Urinary bladder (tissue), 4 donors: Measurements from ENCODE around the gene ELF3. TPM values are rescaled to one million over a fixed set of nuclear protein-coding genes. Genes with fewer than 3 reads are reported as not detected.

Source experiments
- DNase-seq: peaks from one replicate; pipeline ENCODE4 v3.0.0-alpha.2; 2015; ENCODE audit errors: extremely low spot score
- H3K27ac ChIP-seq: one replicate; pipeline ENCODE4 v1.5.1; 2013; ENCODE audit warnings: low read depth, mild to moderate bottlenecking, moderate library complexity
- H3K36me3 ChIP-seq: one replicate; pipeline ENCODE4 v1.6.1; 2013; ENCODE audit warnings: mild to moderate bottlenecking, moderate library complexity; ENCODE audit not compliant: insufficient read depth
- H3K4me1 ChIP-seq: one replicate; pipeline ENCODE4 v1.6.1; 2013; ENCODE audit warnings: mild to moderate bottlenecking, moderate library complexity; ENCODE audit not compliant: insufficient read depth
- H3K4me3 ChIP-seq: one replicate; pipeline ENCODE4 v1.5.1; 2013; ENCODE audit warnings: low read depth, low read length
- WGBS: extraction: QIAGEN DNeasy Blood & Tissue Kit; methylation state at CpG from one replicate; pipeline ENCODE4 v1.1.7; 2013; 5-methylcytosine and 5-hydroxymethylcytosine counted together
- polyA plus RNA-seq: library from polyadenylated mRNA; stranded (reverse); fragments of 200-250 nt; gene quantifications from one replicate; pipeline ENCODE4 v1.2.3, GENCODE V29; 2013
- total RNA-seq: library from RNA; depleted of rRNA; stranded (reverse); fragments of >200 nt; gene quantifications from one replicate; pipeline ENCODE4 v1.2.3, GENCODE V29; 2014
- donor health status: healthy with polysubstance abuse.
- donor health status: healthy.

Gene ELF3
- total and polyA plus RNA-seq, 2 donors, result 120 to 123 TPM

DNA sequence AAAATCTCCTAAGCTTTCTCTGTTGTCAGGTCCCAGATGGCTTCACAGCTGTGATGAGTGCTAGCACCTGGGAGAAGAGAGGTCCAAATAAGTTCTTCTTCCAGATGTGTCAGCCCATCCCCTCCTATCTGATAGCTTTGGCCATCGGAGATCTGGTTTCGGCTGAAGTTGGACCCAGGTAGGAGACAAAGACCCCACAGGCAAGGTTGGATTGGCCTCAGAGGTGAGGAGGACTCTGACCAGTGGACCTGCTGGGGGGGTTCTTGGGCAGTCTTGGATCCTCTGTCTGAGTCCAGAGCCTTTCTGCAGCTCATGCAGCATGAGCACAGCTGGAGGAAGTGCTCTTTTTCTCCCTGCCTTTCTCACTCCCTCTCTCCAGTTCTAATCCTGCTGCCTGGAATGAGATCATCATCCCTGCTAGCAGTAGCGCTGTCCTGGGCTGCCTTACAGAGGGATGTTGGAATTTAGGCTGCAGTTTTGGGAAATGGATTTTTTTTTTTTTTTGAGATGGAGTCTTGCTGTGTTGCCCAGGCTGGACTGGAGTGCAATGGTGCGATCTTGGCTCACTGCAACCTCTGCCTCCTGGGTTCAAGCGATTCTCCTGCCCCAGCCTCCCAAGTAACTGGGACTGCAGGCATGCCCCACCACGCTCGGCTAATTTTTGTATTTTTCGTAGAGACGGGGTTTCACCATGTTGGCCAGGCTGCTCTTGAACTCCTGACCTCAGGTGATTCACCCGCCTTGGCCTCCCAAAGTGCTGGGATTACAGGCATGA lies 20.8 kb upstream of the ELF3 start:
- Histone ChIP-seq H3K4me3 (no peak overlapping the region), H3K4me1 (no peaks in the 10 kb centered on the region), H3K36me3 (peaks cover 6% of the 10 kb centered on the region), H3K27ac (no peak overlapping the region)
- 96% methylated on average over 10 of the region's 10 CpGs for WGBS
- no peak for DNase-seq

DNA sequence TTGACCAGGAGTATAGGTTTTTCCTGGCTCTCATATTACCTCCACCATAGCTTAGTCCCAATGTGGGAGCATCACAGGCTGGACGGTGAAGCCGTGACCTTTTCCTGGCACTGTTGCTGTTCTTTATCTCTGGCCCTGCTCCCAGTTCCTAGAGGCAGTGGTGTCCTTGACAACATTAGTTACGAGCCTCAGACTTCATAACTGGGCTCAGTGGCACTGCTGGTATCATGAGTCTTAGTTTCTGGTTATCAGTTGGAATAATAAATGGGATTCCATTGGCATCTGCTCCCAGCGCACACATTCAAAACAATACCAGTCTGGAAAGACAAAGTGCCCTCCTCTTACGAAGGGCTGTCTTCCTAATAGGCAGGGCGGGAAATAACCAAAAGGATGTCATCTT lies 20.0 kb upstream of the ELF3 start:
- Histone ChIP-seq H3K4me3 (no peak overlapping the region), H3K27ac (no peak overlapping the region), H3K36me3 (peaks cover 6% of the 10 kb centered on the region), H3K4me1 (no peaks in the 10 kb centered on the region)
- 58% methylated on average over 6 of the region's 6 CpGs for WGBS
- DNase-seq, result no peak

DNA sequence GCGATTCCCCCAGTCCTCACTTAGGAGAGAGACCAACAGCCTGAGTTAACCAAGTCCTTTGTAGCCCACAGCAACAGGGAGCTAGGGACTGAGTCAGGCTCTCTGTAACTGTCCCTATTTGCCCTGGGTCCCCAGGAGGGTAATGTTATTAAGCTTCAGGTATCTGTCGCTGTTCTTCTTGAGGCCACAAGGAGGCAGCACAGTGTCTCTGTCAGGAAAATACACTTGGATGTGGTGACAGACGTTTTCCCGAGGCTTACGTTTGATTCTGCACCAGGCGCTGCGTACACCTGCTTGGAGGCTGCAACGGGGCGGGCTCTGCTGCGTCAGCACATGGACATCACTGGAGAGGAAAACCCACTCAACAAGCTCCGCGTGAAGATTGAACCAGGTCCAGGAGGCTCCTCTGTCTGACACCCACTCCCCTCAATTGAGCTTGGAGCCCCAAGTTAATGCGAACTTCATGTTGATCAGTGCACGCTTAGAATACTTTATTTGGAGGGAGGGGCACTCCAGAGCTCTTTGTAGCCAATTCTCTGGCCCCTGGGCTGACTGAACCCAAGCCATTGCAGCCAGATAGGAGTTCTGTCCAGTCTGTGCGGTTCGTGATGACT lies 10.7 kb upstream of the ELF3 start:
- Histone ChIP-seq H3K4me1 (no peaks in the 10 kb centered on the region), H3K36me3 (peaks cover 2% of the 10 kb centered on the region), H3K4me3 (no peak overlapping the region), H3K27ac (no peak overlapping the region)
- no peak for DNase-seq
- 62% methylated on average over 16 of the region's 16 CpGs for WGBS

DNA sequence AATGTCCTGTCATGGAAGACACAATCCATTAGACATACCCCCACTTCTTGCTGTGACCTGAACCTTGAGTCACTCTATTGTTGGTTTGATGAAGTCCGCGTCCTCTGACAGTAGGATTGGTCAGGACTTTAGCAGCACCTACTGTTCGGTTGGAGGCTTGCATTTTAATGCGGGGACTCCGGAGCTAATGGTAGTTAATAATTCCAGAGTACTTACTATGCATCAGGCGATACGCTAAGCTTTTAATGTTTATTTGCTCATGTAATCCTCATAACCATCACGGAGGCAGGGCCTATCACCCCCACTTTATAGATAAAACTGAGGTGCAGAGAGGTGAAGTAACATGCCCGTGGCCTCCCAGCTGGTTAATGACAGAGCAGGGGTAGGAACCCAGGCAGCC lies 7.9 kb upstream of the ELF3 start:
- no peaks in the 10 kb centered on the region for H3K36me3 ChIP-seq

DNA sequence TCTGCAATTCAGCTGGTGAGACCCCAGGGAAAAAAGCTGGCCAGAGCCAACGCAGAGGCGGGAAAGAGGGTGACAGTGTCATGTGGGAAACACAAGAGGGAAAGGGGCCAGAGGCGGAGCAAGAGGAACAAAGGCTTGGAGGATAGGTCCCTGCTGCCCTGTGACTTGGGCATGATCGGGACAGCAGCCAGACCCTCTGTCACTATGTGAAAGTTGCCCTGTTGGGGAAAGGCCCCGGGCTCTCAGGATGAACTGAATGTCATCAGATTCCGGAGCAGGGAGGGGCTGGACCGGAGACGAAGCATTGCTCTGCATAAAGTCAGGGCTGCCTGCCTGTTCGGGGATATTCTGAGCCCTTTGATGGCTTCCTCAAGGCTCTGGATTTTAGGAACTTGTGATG lies 5.7 kb upstream of the ELF3 start:
- WGBS, result 71% methylated on average over 9 of the region's 9 CpGs
- Histone ChIP-seq H3K4me3 (no peak overlapping the region), H3K27ac (no peak overlapping the region), H3K4me1 (no peaks in the 10 kb centered on the region), H3K36me3 (no peaks in the 10 kb centered on the region)
- DNase-seq, result no peak

More for the DNA sequence above, 7.9 kb upstream of the ELF3 start:
- no peak overlapping the region for H3K4me3 ChIP-seq
- H3K27ac ChIP-seq, result no peak overlapping the region
- no peak for DNase-seq
- 81% methylated on average over 9 of the region's 9 CpGs for whole genome bisulfite sequencing
- H3K4me1 ChIP-seq, result no peaks in the 10 kb centered on the region

DNA sequence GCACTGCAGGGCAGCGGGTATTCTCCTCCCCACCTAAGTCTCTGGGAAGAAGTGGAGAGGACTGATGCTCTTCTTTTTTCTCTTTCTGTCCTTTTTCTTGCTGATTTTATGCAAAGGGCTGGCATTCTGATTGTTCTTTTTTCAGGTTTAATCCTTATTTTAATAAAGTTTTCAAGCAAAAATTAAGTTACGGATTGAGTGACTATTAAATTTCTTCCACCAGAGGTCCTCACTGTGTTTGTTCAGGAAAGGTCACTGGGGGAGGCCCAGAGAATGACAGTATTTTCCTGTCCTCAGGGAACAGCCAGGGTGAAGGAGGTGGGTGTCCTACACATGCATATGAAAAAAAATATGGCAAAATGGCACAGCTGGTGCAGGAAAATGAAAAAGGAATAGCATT lies 4.4 kb upstream of the ELF3 start:
- Histone ChIP-seq H3K4me1 (no peaks in the 10 kb centered on the region), H3K27ac (no peak overlapping the region), H3K36me3 (no peaks in the 10 kb centered on the region), H3K4me3 (no peak overlapping the region)
- no peak for DNase-seq
- WGBS, result 77% methylated on average over 2 of the region's 2 CpGs

DNA sequence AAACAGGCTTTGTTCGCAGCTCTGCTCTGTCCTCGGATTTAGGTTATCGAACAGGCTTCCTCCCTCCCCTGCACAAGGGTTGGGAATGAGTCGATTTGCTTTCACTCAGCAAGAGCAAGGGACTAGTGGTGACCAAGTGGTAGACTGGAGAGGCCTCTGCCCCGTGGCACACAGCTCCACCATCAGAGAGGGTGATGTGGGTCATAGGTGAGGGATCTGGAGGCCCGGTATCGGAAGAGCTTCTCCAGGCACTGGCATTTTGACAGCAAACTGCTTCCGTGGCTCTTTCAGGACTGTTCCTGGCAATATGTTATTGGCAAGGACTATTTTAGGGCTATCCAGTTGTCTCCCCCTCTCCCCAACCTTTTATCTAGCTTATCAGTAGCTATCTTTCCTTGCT lies 3.1 kb upstream of the ELF3 start:
- H3K36me3 ChIP-seq, result no peaks in the 10 kb centered on the region
- DNase-seq, result no peak
- H3K27ac ChIP-seq, result no peak overlapping the region
- no peaks in the 10 kb centered on the region for H3K4me1 ChIP-seq
- 57% methylated on average over 8 of the region's 8 CpGs for WGBS
- H3K4me3 ChIP-seq, result no peak overlapping the region

DNA sequence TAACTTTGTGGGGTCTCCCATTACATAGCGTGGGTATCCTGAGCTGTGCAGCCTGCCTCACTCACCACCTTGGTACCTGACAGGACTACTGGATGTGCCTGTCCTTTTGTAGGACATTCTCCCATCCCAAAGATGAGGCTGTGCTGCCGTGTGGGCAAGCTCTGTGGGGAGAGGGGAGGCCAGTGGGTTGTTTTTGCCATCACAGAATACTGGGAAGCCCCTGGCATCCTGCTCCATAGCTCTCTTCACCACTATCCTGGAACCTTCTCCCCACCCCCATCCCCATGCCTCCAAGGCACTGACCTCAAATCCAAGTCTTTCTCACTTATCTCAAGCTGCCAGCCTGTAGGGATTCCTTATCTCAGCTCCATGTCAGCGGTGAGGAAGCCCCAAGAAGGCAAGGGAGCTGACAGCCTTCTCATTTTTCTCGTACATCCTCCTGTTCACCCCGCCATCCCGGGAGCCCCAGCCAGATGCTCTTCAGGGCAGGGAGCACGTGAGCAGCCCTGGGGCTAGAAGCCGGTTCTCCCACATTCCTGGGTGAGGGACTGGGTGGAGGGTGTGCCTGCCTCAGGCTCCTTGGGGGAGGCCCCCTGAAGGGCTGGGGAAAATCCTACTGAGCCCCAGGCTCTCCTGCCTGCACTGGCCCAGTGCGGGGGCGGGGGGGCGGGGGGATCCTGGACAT lies 2.4 kb upstream of the ELF3 start:
- 52% methylated on average over 11 of the region's 11 CpGs for WGBS
- Histone ChIP-seq H3K27ac (no peak overlapping the region), H3K4me3 (no peak overlapping the region), H3K36me3 (no peaks in the 10 kb centered on the region), H3K4me1 (no peaks in the 10 kb centered on the region)
- no peak for DNase-seq

DNA sequence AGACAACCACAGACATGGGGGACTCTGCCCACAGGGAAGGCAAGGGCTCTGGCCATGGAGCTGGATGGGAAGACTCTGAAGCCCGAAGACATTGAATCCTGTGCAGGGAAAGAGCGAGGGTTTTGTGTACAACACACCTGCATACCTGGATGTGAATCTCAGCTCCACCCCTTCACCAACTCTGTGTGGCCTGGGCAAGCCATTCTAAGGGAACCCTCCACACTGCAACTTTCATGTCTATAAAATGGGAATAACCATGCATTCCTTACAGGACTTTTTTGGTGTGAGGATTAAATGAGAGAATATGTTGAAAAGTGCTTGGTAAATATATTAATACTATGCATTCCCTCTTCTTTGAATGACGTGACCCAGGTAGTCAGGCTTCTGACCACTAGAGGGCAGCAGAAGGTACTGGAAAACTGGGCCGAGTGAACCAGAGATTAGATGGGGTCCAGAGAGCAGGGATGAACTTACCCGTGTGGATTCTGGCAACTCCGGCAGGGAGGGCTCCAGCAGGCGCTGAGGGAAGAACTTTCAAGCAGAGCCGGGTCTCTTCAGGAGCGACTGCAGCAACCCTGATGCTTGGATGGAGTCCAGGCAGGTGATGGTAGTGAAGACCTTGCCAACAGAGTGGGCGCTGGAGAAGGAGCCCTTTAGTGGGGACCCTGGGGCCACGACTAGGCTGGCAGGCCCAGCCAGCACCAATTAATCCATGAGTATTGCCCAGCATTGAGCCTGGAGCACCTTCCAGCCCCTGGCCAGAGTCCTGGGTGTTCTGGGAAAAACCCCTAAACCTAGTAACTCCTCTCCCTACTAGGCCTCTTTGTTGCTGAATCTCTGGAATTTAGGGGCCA lies 834 bp upstream of the ELF3 start:
- Histone ChIP-seq H3K4me1 (no peaks in the 10 kb centered on the region), H3K4me3 (no peak overlapping the region), H3K36me3 (no peaks in the 10 kb centered on the region), H3K27ac (peak overlapping the region; percentile 73)
- WGBS, result 19% methylated on average over 11 of the region's 11 CpGs
- DNase-seq, result peak; percentile 83

DNA sequence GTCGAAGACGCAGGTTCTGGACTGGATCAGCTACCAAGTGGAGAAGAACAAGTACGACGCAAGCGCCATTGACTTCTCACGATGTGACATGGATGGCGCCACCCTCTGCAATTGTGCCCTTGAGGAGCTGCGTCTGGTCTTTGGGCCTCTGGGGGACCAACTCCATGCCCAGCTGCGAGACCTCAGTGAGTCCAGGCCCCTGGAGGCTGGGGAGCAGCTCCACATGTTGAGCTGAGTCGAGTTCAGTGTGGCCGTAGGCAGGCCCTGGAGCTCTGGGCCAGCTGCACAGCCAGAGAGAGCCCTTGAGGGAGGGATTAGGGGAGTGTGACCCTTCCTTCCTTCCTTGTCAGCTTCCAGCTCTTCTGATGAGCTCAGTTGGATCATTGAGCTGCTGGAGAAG lies 1.6 kb downstream of the ELF3 start:
- DNase-seq, result no peak
- H3K27ac ChIP-seq, result peak overlapping the region; percentile 69
- peaks cover 2% of the 10 kb centered on the region for H3K36me3 ChIP-seq
- WGBS, result 85% methylated on average over 11 of the region's 11 CpGs
- H3K4me3 ChIP-seq, result peak overlapping the region; percentile 21
- H3K4me1 ChIP-seq, result no peaks in the 10 kb centered on the region

DNA sequence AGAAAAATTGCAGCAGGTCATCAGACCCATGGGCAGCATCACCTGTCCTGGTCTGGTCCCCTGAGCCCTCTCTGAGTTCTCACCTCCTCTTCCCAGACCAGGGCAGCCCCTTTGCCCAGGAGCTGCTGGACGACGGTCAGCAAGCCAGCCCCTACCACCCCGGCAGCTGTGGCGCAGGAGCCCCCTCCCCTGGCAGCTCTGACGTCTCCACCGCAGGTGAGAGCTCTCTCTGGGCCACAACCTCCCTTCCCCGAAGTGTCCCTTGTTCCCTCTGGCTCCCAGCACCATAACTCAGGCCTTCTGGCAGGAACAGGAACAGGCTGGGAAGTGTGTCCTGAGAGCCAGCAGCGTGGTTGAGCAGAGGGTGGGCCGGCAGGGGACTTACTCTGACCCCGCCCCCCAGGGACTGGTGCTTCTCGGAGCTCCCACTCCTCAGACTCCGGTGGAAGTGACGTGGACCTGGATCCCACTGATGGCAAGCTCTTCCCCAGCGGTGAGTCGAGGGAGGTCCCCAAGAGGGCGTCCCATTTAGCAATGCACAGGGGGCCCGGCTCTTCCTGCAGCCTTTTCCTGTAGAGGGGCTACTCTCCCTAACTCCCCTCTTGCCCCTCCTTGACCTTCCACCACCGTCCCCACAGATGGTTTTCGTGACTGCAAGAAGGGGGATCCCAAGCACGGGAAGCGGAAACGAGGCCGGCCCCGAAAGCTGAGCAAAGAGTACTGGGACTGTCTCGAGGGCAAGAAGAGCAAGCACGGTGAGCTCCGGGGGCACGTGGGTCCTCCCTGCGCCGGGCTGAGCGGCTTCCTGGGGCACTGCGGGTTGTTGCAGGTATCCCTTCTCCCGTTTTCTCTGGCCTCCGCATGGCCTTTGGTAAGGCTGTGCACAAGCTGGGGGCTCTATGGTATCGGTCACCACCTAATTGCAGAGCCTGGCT lies 2.4 kb downstream of the ELF3 start:
- Histone ChIP-seq H3K36me3 (peaks cover 2% of the 10 kb centered on the region), H3K4me3 (peak overlapping the region; percentile 21), H3K27ac (peak overlapping the region; percentile 69), H3K4me1 (no peaks in the 10 kb centered on the region)
- DNase-seq, result no peak
- WGBS, result 78% methylated on average over 35 of the region's 35 CpGs

DNA sequence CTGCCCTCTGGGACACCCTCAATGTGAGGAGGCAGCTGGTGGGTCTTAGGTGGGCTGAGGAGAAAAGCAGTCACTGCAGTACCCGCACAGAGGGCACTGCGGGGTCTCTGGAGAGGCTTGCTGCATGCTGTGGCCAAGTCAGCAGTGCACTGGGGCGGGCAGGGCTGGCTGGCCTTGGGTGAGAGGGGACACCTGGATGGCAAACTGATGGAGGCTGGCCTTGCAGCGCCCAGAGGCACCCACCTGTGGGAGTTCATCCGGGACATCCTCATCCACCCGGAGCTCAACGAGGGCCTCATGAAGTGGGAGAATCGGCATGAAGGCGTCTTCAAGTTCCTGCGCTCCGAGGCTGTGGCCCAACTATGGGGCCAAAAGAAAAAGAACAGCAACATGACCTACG lies 3.2 kb downstream of the ELF3 start:
- DNase-seq, result no peak
- WGBS, result 89% methylated on average over 12 of the region's 12 CpGs
- Histone ChIP-seq H3K27ac (peak overlapping the region; percentile 66), H3K4me3 (peak overlapping the region; percentile 21), H3K4me1 (no peaks in the 10 kb centered on the region), H3K36me3 (peaks cover 2% of the 10 kb centered on the region)
